Measurements from ENCODE around the gene SPRED1. TPM values are rescaled to one million over a fixed set of nuclear protein-coding genes. Genes with fewer than 3 reads are reported as not detected.

The SPRED1 gene
- total and polyA plus RNA-seq, 2 of the 4 experiments (the other 2 are of a cell fraction): 6.6 to 17.9 TPM

GRCh38 chr15:38349251-38349650 lies 96.6 kb downstream of the SPRED1 start:
- Histone ChIP-seq H2BK120ac (ENCODE audit: low read depth, low read length) (peak overlapping the region; percentile 34; the same call in 1 of the 2 replicates), H3K36me3 (ENCODE audit: control insufficient read depth, insufficient read depth, low read length) (peaks cover 21% of the 10 kb centered on the region), H3K4me3 (ENCODE audit: insufficient read depth, low read depth, low read length) (no peak overlapping the region), H3K18ac (ENCODE audit: low read depth, low read length) (no peak overlapping the region; the same call in 1 of the 2 replicates), H2AK5ac (ENCODE audit: low read depth, low read length) (no peak overlapping the region), H3K4me2 (ENCODE audit: low read depth, low read length) (no peak overlapping the region; the same call in 1 of the 2 replicates), H3K4ac (ENCODE audit: low read depth, low read length) (no peak overlapping the region), H2AFZ (replicated peaks; ENCODE audit: low read length, poor library complexity) (no peak overlapping the region), H3K27ac (ENCODE audit: insufficient read depth, low read length) (no peak overlapping the region), H3K56ac (ENCODE audit: extremely low read depth, insufficient read depth, low read length) (no peak overlapping the region), H4K5ac (ENCODE audit: low read depth, low read length) (no peak overlapping the region), H3K9ac (ENCODE audit: low read depth, low read length) (no peak overlapping the region), H3K27me3 (ENCODE audit: control insufficient read depth, insufficient read depth, low read length) (no peaks in the 10 kb centered on the region), H2BK5ac (ENCODE audit: low read depth, low read length, poor library complexity, severe bottlenecking) (peak overlapping the region; percentile 90), H3K9me1 (ENCODE audit: insufficient read depth, low read length) (peaks cover 10% of the 10 kb centered on the region), H2BK20ac (ENCODE audit: low read depth, low read length) (no peak overlapping the region), H3K23ac (ENCODE audit: low read depth, low read length) (no peak overlapping the region), H3K4me1 (ENCODE audit: control insufficient read depth, insufficient read depth, low read length) (peaks cover 7% of the 10 kb centered on the region; the same call in 1 of the 2 replicates), H2BK15ac (ENCODE audit: low read depth, low read length) (no peak overlapping the region), H4K20me1 (ENCODE audit: insufficient read depth, low read length) (no peaks in the 10 kb centered on the region; the same call in 1 of the 2 replicates), H3K9me3 (ENCODE audit: control insufficient read depth, insufficient read depth, low read length) (no peaks in the 10 kb centered on the region), H4K91ac (ENCODE audit: insufficient read depth, low read depth, low read length) (no peak overlapping the region; the same call in 1 of the 2 replicates), H3K79me1 (ENCODE audit: low read depth in 1 of 2, low read length in 2 of 2) (peaks cover 31 to 41% of the 10 kb centered on the region in 2 experiments), H2AK9ac (replicated peaks; ENCODE audit: low read depth, low read length, poor library complexity) (no peak overlapping the region), H4K8ac (ENCODE audit: low read depth in 2 of 2, low read length in 2 of 2) (no peak overlapping the region; a peak in 1 of 4 replicates), H3K14ac (replicated peaks; ENCODE audit: low read depth, low read length) (no peak overlapping the region)
- ChIA-PET POLR2A (ENCODE audit: unreplicated experiment) (interaction anchor here (0.8 kb wide), 1 partner anchor 98 kb away, joined by 4 read pairs; no protein-coding TSS in a partner anchor), CTCF (no interaction called here)
- intact Hi-C loops (cut with micrococcal nuclease): loop anchor here (5.0 kb wide), 2 partner anchors 47 to 82 kb away; no protein-coding TSS in a partner anchor
- BruUV-seq (replicated peaks): no TSS peak
- in situ Hi-C loops (cut with MboI; ENCODE audit: low sequenced_read_pairs): loop anchor here (10.0 kb wide), 1 partner anchor 94 kb away; the partner anchor contains the start of gene SPRED1
- peak; percentile 62 for DNase-seq
- dilution Hi-C loops (cut with HindIII; ENCODE audit: low sequenced_read_pairs, unreplicated experiment): no loop called here
- TF ChIP-seq MAZ (IDR thresholded peaks at IDR 0.05; ENCODE audit: borderline replicate concordance, low read depth, low read length) (no peak), NFE2L2 (IDR thresholded peaks at IDR 0.05; ENCODE audit: low read depth, low read length) (no peak), SMC3 (IDR thresholded peaks at IDR 0.05; ENCODE audit: low read depth, low read length) (no peak), CHD1 (IDR thresholded peaks at IDR 0.05; ENCODE audit: low read depth, low read length) (no peak), RFX5 (IDR thresholded peaks at IDR 0.05; ENCODE audit: low read depth, low read length) (no peak), ELK1 (IDR thresholded peaks at IDR 0.05; ENCODE audit: borderline replicate concordance, low read depth, low read length) (no peak), RAD21 (IDR thresholded peaks at IDR 0.05; ENCODE audit: low read length) (no peak), CEBPB (IDR thresholded peaks at IDR 0.05; ENCODE audit: low read depth, low read length) (no peak), CTCF (conservative IDR thresholded peaks at IDR 0.05; ENCODE audit: low read depth, low read length) (no peak), FOS (IDR thresholded peaks at IDR 0.05; ENCODE audit: low read depth, low read length) (no peak), RCOR1 (IDR thresholded peaks at IDR 0.05; ENCODE audit: insufficient replicate concordance, low read length) (no peak), MXI1 (IDR thresholded peaks at IDR 0.05; ENCODE audit: borderline replicate concordance, low read depth, low read length) (no peak), BHLHE40 (IDR thresholded peaks at IDR 0.05; ENCODE audit: low read depth, low read length) (no peak)
- TF ChIP-seq, protein P1, sequence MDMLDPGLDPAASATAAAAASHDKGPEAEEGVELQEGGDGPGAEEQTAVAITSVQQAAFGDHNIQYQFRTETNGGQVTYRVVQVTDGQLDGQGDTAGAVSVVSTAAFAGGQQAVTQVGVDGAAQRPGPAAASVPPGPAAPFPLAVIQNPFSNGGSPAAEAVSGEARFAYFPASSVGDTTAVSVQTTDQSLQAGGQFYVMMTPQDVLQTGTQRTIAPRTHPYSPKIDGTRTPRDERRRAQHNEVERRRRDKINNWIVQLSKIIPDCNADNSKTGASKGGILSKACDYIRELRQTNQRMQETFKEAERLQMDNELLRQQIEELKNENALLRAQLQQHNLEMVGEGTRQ (IDR thresholded peaks at IDR 0.05; ENCODE audit: low read depth, low read length): no peak
- WGBS, 2 experiments (ENCODE audit: extremely low coverage in 2 of 2, insufficient read length in 1 of 2): no CpG with 5 or more reads among the region's 3 CpGs
- ATAC-seq (ENCODE audit: low read depth): peak; percentile 72
